GM19463 (cell line): ENCODE data around the gene EGFL7.

ENCODE experiments used
- ATAC-seq: cut with Tn5 transposase; IDR thresholded peaks from one replicate; pipeline ENCODE4 v1.9.1; 2021; ENCODE audit warnings: mild to moderate bottlenecking, moderate library complexity; ENCODE audit not compliant: unreplicated experiment

The EGFL7 gene

DNA sequence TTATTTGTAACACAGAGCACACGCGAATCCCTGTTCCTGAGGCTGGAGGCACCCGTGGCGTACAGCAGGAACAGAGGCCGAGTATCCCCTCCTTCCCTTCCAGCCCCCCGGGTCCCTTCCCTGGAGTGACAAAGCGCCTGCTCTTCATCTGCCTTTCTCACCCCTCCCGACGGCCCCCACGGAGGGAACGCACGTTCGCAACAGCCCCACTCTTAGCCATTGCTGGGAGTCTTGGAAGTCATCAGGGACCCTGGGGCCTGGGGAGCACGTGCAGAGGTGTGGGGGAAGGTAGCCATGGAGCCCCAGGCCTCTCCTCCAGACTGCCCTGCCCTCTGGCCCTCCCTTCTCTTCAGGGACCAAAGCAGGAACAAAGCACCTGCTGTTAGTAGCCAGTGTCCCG lies 22.1 kb downstream of the EGFL7 start:
- no peak for ATAC-seq

DNA sequence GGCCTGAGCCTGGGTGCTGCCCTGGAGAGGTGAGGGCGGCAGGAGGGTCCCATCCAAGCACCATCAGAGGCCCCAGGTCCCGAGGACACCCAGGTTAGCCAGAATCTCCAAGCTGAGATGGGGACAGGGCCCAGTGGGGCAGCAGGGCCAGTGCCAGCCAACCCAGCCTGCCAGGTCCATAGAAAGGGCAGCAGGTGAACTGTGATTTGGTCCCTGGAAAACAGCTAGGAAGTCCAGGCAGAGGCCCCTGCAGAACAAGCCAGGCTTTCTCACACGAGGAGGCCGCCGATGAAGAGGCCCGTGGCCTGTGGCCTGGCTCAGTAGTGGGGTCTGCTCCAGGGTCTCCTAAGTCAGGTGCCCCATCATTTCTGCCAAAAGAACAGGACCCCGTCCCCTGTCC lies 22.5 kb downstream of the EGFL7 start:
- ATAC-seq = no peak

DNA sequence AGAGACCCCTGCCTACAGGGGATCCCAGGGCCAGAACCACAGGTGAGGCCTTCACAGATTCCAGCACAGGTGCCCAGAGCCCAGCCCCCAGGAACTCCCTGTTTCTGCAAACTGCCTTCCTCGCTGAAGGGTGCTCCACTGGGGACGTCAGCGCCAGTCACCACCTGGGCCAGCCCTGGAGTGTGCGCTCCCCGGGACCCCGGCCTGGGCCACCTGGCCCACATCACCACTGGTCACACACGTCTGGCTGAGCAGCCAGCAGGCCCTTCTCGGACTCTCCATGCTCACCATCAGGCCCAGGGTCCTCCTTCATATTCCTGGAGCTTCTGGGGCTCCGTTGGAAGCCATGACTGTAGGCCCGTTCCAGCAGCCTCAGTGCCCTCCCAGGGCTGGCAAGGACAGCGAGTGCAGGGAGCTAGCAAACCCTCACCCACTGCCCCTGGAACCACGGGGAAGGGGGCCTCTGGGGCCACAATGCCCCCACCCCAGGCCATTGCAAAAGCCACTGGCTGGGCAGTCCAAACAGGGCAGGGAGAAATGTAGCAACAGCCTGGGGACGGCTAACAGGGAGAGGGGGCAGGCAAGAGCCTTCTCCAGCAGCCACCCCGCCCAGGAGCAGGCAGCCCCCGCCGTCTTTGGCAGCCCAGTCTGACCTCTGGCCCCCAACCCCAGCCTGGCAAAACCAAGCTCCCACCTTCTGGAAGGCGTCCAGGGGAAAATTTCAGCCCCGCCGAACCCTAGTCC lies 23.2 kb downstream of the EGFL7 start:
- no peak for ATAC-seq

DNA sequence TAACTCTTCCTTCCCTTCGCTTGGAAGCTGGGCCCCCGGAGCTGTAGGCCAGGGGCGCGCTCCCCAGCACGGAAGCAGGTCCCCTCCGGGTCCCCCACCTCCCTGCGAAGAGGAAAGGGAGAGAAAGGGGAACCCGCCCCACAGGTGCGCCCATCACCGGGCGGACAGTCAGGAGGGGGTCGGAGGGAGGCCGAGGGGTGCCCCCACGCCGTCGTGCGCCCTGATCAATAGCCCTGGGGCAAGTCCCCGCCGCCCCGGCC lies 23.7 kb downstream of the EGFL7 start:
- no peak for ATAC-seq

DNA sequence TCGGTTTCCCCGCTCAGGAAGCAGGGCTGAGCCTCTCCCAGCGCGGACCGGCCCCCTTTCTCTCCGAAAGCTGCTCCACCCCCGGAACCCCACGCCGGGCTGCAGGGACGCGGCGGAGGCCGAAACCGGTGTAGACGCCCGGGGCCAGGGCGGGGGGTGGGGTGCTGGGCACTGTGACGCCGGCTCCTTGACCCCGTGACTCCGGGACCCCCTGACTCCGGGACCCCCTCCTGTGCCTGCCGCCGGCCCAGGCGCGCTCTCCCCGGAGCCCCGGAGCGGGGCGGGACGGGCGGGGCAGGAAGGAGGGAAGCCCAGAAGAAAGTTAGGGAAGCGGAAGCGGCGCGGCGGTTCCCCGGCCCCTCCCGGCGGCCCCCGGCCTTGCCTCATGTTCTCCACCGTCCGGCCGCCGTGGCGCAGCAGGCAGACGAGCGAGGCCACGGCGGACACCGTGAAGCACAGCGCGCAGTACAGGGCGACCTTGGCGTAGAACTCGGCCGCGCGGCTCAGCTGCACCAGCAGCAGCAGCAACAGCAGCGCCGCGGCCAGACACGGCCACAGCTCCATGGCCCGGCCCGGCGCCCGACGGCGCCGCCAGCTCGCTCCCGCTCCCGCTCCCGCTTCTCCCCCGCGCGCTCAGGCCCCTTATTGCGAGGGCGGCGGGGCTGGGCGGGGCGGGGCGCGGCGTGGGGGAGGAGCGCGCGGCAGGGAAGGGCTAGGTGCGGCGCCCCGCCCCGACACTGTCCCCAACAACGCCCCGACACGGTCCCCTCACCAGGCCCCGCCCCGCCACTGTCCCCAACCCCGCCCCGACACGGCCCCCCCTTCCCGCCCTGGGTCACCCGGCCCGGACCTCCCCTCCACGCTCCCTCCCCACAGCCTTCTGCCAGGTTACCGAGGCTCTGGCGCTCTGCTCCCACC lies 24.3 kb downstream of the EGFL7 start, which contains the start of gene AGPAT2:
AGPAT2 (minus strand) TSS at position 664 of the 918 bp plus-strand sequence; CDS start at position 564, 100 bp downstream.
- ATAC-seq = peak; percentile 69

DNA sequence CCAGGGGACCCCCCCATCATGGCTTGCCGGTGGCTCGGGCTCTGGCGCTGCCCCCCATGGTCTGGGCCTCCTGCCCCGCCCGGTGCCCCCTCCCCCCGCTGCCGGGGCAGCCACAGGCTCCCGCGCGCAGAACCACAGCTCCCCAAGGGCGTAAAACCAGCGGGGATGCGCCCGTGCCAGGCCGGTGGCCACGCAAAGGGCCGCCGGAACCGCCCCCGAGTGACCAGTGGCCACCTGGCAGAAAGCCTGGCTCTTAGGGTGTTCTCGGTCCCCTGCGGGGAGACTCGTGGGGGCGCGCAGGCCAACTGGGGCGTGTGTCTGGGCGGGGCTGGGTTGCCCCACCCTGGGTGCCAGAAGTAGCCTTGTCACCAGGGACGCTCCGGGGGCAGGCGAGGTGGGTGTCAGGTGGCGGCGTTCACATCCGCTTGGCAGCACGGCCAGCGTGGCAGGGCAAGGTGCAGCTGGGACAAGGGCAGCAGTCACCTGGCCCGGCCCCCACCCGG lies 25.1 kb downstream of the EGFL7 start:
- ATAC-seq = no peak

DNA sequence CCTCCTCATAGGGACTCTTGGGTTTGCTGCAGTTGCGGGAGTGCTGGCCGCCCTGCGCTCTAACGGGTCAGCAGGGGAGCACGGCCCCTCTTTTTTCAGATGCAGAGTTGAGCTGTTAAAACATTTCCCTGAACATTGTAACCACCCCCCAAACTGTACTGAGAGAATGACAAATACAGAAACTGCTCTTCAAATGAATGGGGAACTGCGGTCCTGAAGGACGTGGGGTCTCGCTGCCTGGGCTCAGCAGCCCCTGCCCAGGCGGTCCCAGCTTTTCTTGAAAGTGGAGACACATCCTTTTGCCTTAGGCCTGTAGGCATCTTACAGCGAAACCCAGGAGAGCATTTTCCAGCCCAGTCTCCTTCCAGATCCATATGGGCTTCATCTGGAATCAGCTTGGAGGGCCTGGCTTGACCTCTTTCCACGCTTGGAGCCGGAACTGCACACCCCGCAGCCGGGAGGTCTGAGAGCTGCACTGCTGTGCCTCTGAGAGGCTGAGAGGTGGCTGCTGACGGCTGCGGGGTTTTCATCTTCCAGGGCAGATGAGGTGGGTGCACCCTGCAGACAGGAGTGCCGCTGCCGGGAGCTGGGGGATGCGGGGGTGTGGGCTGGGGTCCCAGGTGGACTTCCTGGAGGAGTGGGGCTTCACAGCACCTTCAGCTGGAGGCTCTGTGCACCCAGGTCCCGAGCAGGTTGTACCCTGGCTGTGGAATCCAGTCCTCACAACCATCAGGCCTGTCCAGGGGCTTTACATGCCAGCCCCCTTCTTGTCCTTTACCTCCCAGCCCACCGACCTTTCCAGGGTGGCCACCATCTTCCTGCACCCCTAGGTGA lies 25.8 kb downstream of the EGFL7 start:
- no peak for ATAC-seq

DNA sequence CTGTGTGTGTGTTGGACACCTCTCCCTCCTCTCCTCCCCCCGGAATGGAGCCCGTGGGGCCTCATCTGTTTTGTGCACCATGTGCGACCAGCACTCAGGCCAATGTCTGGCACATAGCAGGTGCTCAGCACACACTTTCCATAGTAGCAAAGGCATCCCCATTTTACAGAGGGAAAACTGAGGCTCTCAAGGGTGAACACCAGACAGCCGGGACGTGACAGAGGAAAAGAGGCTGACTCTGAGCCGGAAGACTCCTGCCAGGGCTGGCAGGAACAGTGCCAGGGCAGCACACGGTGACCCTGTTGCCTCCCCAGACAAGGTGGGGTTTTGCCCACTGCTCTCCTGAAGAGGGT lies 26.4 kb downstream of the EGFL7 start:
- no peak for ATAC-seq

DNA sequence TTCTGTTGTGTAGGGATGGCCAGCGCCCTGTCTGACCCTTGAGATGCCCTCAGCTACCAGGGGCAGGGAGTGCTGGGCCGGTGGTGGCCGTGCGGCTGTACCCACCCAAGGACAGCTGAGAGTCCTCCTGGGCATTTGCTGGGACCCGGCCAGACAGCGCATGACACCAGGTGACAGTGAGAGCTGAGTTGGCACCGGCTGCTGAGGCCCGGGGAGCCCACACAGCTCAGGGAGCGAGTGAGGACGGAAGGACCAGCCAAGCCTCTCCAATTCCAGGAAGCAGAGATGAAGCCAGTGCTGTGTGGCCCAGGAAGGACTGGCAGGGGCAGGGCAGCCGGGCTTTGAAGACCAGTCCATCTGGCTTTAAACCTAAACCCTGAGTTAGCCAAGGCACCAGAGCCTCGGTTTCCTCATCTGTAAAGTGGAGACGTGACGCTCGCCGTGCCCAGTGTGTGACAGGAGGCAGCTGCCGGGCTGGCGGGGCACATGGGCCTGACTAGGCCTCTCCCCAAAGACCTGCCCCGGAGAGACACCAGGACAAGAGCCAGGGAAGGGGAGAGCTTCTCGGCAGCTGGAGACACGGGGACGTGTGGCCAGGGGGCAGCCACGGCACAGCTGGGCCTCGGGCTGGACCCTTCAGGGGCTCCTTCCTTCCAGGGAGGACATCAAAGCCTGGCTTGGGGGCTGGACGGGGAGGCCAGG lies 27.5 kb downstream of the EGFL7 start:
- ATAC-seq = no peak

DNA sequence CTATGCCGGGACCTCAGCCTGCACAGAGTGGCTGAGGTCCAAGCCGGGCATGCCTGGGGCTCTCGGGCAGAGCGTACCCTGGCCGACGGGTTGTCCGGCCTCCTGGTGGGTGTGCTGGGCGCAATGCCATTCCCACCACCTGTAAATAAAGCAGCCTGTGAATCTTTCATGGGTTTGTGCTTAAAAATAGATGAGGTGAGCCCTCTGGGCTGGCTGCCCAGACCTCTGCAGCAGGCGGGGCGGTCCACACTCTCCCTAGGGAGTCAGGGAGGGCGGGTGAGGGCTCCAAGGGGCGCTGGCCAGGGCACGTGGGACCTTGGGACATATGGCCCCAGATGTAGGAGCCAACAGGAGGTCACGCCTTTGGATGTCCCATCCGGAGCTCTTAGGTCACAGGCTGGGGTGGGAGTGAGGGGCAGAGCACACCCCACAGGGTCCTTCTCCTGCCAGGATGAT lies 28.1 kb downstream of the EGFL7 start:
- no peak for ATAC-seq

DNA sequence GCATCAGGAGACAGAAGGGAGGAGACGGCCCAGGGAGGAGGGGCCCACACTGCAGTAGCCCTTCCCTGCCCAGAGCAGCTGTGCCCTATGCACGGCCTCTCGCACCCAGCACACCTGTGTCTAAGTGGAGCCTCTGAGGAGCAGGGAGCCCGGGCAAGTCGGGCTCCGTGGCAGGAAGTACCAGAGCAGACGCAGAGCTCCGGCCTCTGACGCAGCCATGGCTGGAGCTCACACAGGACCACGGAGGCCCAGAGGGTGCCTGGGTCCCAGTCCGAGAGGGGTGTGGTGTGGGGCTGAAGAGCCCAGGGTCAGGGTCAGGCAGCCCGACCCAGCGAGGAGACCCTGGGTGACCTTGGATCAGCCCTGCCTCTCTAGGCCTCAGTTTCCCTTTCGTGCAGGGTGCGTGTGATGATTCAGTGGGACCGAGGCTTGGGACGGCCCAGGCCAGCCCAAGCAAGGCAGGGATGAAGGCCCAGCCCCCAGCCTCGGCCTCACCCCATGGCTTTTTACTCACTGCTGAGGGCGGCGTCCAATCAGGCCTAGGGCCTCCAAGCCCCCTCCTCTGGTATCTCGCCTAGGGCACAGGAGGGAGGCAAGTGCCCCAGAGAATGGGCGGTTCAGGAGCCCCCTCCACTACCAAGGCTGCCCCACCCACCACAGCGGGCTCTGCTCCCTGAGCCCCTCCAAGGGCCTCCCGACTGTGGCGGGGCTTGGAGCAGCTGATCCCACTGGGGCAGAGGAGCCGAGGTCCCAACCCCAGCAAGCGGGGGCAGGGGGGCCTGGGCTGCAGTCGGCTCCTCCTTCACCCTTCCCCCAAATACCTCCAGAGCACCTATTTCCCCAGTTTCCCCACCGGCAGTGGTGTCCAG lies 28.8 kb downstream of the EGFL7 start:
- no peak for ATAC-seq

DNA sequence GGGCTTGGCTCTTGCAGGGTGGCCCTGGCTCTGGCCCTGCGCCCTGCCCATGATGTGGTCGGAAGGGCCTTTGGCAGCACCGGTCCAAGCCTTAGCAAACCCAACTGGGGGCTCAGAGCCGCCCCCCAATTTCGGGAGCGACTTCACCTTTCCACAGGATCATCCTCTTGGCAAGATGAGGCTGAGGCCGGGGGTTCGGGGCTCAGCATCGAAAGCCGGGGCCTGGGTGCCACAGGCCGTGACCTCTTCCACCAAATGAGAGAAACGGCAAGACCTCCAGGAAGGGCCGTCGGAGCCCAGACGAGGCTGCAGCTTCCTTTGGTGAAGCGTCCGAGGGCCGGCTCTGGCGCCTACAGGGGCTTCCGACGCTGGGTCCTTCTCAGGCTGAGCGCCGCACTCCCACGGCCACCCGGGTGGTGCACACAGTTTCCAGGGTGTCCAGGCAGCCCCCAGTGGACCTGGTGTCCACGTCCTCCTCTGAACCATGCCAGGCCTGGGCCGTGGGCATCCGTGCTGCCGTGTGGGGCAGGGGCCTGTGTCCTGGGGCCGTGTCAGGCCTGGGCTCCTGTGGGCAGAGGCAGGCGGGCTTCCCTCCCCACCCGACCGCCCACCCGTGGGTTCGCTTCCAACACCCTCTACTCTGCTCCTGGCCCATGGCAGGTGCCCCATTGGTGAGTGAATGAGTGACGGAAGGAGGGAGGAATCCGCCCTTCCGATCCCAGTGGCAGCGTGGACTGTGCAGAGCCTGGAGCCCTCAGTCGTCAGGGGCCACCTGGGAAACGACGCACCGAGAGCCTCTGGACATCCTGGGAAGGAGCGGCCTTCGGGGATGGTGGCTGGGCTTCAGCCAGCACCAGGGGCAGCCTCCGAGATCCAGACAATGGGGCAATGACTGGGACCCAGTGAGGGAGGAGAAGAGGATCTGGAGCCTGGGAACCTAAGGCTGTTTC lies 29.7 kb downstream of the EGFL7 start:
- ATAC-seq = no peak

DNA sequence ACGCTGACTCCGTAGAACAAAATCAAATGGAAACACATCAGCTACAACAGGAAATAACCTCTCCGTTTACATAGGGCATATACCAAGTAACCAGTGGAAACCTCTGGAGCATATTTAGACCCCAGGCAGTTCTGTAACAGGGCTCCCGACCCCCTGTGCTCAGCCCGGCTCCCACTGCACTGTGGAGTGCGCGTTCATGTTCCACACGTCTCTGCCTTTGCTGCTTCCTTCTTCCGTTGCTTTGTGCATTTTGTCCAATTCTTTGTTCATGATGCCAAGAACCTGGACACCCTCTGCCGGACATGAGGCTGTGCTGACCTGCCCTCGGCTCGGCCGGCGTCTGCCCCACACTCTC lies 30.4 kb downstream of the EGFL7 start:
- ATAC-seq = no peak

DNA sequence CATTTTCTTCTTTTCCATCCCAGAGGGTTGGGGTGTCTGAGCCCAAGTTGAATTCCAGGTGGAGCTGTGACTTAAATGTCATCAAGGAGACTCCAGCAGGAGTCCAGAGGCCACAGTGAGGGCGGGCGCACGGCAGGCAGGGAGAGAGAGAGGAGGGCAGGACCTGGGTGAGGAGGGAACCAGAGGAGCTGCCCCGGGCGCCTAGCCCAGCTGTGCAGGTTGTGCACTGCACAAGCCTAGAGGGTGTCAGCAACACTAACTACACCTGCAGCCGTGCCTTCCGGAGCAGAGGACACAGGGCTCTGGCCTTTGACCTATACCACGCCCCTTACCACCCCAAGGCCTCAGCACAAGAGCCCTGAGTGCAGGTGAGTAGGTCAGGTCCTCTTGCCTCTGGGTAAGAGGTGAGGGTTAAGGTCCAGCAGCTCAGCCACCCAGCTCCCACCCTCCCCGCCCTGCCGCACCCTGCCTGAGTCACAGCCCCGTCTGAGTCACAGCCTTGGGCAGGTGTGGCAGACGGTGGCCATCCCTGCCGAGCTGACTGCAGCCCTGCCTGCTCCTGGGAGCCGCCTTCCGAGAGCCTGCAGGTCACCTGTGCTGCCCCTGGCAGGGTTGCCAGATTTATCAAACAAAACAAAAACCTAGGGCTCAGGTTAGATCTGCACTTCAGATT lies 30.9 kb downstream of the EGFL7 start:
- no peak for ATAC-seq

DNA sequence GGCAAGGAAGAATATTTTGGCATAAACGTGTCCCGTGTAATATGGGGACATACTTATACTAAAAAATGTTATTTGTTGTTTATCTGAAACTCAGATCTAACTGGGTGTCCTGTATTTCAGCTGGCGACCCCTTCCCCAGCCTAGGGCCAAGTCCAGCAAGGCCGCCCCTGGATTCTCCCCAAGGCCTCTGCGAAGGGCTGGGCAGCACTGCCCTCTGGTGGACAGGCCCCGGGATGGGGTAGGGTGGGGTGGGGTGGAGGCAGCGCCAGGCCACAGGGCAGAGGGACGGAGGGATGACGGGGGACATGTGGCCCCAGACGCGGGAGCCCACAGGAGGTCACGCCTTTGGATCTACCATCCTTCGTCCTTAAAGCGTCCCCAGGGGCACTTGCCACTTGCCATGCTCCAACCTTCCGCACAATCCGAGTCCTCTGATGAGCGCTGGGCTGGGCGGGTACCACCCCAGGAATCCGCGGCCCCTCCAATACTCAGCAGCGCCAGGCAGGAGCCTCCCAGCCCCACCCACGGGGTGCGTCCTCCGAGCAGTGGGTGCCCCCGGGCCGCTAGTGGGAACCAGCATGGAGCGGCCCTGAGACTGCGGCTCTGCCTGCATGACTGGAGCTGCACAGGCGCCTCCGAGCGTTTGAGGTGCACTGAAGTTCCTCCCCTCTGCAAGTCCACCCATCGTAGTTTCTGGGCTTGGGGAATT lies 31.6 kb downstream of the EGFL7 start:
- no peak for ATAC-seq

DNA sequence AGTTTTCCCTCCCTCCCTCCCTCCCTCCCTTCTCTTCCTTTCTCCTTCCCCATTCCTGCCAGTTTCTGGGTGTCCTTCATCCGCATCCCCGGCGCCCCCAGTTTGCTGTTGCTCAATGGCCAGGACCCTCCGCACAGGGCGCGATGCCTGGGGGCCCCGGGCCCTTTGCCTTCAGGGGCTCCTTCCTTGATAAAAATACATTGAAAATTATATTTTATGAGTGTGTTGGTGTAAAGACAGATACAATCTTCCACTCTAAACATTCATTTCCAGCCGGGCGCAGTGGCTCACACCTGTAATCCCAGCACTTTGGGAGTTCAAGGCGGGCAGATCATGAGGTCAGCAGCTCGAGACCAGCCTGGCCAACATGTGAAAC lies 32.1 kb downstream of the EGFL7 start:
- no peak for ATAC-seq

DNA sequence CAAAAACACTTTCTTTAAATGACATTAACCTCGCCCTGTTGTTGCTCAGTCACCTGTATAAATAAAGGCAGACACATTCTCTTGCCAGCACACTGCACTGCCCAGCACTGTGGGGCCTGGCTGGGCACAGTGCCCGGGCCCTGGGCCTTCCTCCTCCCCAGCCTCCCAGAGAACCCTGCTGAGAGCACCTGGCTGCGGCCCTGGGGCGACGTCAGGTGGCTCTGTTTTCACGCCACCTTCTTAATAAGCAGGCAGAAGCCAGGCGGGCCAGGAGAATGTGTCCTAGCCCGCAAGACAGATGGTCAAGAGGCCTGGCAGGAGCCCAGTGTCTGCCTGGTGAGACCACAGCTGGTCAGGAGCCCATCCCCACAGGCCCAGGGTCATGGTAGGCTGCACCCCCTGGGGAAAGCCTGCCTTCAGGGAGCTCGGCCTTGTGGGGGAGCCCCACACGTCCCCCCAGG lies 32.7 kb downstream of the EGFL7 start:
- ATAC-seq = no peak
